Activated T-cell treated with anti-CD3 and anti-CD28 coated beads for 1 hour (primary cell): ENCODE results near the gene UBE2U.

ENCODE experiments used
- DNase-seq: peaks from one replicate; pipeline ENCODE4 v3.0.0-alpha.2; 2020; ENCODE audit warnings: low read depth

UBE2U gene

DNA sequence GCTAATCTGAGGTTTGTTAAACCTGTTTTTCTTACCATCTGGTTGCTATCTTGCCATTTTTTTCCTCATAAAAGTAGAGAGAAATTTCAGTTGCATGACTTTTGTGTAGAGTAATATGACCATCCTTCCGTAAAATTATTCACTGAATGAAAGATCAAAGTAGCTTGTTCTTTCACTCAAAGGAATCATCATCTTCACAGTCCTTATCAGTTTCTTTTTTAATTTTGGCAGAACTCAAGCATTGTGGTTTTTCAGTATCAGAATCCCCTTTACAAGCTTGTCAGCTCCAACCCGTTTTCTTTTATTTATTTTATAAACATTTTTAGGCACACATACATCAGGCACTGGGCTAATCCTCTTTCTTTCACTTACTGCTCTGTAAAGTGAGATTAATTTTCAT, 91.7 kb downstream of the UBE2U start:
- no peak for DNase-seq

DNA sequence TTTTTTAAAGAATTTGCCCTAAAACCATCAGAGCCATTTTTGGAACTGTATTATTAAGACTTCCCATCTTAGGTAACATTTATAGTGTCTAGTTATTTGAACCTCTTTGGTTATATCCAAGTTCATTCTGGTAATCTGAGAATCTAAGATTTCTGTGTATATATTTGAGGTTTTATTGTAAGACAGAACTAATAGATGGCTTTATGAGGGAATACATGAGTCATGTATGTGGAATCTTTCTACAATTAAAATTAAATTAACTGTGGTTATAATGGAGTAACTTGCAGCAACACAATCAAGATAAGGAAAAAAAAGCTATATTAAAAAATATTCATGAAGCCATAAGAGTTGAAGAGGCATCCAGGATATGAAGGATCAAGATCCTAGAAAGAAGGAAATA, 92.1 kb downstream of the UBE2U start:
- no peak for DNase-seq

DNA sequence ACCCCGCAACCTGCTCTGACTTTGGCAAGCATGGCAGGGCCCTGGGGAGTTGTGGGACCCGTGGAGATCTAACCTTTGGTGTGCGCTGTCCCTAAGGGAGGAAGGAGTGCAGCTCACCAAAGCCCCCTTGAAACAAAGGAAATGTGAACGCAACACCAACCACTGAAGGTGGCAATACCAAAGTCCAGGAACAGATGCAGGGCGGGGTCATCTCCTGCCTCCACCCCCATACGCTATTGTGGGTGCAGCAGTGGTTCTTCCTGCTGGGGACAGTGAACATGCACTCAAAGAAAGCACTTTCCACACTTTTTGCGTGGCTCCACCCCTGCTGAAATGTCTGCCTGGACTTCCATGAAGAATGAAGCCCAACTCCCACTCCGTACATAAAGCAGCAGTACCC, 93.0 kb downstream of the UBE2U start:
- no peak for DNase-seq

DNA sequence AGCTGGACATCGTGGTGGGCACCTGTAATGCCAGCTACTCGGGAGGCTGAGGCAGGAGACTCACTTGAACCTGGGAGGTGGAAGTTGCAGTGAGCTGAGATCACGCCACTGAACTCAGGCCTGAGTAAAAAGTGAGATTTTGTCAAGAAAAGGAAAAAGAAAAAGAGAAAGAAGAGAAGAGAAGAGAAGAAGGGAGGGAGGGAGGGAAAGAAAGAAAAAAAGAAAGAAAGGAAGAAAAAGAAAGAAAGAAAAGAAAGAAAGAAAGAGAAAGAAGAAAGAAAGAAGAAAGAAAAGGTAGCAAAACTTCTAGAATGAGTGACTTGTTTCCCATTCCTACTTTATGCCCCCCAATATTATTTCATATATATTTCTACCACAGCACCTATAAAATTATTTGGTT, 98.8 kb downstream of the UBE2U start:
- DNase-seq = no peak

DNA sequence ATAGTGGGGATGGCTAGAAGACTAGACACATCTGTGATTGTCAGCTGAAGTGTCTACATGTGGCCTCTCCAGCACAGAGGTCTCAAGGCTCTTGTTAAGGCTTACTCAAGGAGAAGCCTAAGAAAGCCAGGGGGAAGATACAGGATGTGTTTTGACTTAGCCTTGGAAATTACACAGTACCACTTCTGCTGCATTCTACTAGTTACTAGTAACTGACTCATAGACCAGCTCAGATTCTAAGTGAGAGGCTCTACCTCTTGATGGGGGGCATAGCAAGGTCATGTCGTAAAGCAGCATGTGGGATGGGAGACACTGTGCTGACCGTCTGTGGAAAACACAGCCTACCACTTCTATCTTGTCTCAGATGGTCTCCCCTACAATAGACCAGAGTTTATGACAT, 99.5 kb downstream of the UBE2U start:
- no peak for DNase-seq

DNA sequence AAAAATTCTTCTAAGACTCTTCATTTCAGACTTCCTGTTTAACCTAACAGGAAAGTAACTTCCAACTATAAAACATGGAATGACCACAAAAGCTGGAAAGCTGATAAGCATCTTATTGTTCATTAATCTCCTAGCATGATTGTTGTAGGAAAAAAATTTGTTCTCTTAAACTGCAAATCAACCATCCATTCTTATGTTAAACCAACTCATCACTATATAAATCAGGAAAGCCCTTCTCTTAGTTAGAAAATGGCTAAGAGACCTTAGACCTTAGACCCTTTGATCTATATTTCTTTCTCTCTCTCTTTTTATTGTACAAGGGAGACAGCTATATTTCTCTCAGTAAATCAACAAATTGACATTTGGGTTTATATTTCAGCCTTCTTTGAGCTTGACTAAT, 101.4 kb downstream of the UBE2U start:
- DNase-seq = no peak

DNA sequence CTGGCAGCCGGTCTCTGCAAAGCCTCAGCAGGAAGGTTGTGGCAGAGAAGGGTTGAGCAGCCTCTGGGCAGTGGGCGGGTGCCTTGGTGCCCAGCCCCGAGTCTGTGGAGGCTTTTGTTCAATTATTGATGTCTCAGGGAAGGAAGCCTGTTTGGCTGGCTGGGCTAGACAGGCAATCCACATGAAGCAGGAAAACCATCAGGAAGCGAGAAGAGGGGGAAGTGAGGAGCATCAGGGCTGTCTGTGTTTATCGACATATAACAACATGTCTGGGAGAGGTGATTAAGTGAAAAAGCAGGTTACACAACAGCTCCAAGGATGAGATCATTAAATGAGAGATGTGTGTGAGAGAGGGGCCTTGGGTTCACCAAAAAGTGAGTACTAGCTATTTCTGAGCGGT, 105.4 kb downstream of the UBE2U start:
- DNase-seq = no peak

DNA sequence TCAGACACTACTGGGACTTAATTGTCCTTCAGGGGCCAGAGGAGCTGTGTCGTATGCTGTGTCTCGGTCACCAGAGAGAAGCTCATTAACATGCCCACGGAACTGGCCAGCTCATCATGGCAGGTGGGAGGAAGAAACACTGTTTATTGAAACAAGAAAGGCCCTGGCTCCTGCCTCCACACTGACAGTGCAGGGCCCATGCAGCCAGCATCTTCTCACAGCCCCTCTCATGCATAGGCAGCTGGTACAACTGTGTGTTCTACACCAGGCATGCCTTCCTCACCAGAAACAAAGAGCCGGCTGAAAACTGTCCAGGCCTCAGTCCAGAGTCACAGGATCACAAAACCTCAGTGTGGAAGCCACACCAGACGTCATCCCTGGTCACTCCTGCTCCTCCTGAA, 106.0 kb downstream of the UBE2U start:
- no peak for DNase-seq

DNA sequence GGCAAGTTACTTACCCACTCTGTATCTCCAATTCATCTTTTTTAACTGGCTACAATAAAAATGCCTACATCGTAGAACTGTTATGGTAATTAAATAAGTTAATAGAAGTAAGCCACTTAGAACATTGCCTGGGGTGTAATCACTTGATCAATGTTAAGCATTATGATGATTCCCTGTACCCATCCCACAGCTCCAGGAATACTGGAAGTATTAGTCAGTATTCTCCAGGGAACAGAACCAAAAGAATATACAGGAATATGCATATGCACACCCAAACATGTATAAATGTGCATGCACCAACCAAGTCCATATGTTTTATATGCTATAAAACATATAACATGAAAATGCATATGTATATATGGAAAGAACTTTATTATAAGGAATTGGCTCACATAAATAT, 107.3 kb downstream of the UBE2U start:
- DNase-seq = no peak

DNA sequence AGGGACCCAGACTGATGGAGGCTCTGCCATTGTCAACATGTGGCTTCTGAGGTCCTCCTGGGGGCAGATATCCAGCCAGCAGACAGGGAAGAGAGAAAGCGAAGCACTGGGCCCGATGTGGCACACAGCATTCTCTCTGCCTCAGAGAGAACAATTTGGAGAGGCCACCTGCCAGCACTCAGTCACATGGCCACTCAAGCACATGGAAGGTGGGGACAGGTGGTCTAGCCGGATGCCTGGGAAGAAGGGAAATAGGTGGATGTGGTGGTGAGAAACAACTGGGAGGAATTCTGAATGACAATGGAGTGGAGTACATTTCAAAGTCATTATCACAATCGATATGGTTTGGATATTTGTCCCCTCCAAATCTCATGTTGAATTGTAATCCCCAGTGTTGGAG, 109.0 kb downstream of the UBE2U start:
- no peak for DNase-seq

DNA sequence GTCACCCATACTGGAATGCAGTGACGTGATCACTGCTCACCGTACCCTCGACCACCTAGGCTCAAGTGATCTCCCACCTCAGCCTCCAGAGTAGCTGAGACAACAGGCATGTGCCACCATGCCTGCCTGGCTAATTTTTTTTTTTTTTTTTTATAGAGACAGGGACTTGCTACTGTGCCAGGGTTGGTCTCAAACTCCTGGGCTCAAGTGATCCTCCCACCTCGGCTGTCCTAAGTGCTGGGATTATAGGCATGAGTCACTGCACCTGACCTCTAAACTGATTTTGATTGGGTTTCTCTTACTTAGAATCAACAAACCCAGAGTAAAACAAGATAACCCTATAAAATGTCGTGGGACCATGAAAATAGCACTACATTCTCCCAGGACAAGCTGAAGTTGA, 112.0 kb downstream of the UBE2U start:
- DNase-seq = no peak
